Choroid plexus epithelial cell (primary cell): Measurements from ENCODE around the gene CEP72.

Source experiments
- DNase-seq: peaks from one replicate; pipeline ENCODE4 v3.0.0-alpha.2; 2010; ENCODE audit warnings: low read depth
- H3K4me3 ChIP-seq: 2 replicates; pipeline ENCODE4 v1.5.1; 2011; ENCODE audit warnings: low read depth, mild to moderate bottlenecking, control low read depth, low read length, moderate library complexity
- TF ChIP-seq, protein P1 (sequence below): conservative IDR thresholded peaks from 2 replicates; pipeline ENCODE4 v1.5.1; 2011; ENCODE audit warnings: low read depth, mild to moderate bottlenecking, control low read depth, inconsistent platforms, low read length, moderate library complexity

The CEP72 gene

GRCh38 chr5:597871-598563 lies 14.1 kb upstream of the CEP72 start:
- TF ChIP-seq, protein P1, sequence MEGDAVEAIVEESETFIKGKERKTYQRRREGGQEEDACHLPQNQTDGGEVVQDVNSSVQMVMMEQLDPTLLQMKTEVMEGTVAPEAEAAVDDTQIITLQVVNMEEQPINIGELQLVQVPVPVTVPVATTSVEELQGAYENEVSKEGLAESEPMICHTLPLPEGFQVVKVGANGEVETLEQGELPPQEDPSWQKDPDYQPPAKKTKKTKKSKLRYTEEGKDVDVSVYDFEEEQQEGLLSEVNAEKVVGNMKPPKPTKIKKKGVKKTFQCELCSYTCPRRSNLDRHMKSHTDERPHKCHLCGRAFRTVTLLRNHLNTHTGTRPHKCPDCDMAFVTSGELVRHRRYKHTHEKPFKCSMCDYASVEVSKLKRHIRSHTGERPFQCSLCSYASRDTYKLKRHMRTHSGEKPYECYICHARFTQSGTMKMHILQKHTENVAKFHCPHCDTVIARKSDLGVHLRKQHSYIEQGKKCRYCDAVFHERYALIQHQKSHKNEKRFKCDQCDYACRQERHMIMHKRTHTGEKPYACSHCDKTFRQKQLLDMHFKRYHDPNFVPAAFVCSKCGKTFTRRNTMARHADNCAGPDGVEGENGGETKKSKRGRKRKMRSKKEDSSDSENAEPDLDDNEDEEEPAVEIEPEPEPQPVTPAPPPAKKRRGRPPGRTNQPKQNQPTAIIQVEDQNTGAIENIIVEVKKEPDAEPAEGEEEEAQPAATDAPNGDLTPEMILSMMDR = no peak
- no peak overlapping the region for H3K4me3 ChIP-seq
- no peak for DNase-seq

GRCh38 chr5:598564-598890 lies 13.6 kb upstream of the CEP72 start:
- H3K4me3 ChIP-seq = no peak overlapping the region
- TF ChIP-seq, protein P1 = no peak

DNA sequence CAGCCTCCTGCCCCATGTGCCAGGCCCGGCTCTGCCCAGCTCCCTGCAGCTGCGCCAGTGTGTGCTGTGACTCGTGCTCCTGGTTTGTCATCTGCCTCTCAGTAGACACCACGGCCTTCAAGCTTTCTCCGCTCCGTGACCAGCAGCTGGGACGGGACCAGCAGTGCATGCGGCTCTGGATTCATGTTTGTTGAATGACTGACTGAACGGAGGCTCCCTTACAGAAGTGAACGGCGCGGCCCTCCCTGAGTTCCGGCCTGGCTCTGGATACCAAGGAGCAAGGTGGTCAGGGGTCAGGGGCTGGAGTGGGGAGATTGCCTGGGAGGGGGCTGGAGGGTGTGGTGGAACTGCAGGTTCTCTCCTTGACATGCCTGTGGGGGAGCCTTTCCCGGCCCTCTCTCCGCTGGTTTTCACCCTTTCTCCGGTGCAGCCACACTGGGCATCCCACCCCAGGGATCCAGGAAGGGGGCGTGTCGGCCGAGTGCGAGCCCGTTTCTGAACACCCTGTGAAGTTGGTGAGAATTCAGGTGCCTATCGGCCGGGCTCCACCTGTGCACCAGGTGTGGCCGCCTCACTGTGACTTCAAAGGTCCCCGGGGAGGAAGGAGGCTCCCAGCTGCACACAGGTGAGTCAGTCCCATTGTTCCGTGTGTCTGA lies 11.1 kb upstream of the CEP72 start:
- TF ChIP-seq, protein P1 = no peak
- no peak for DNase-seq
- no peak overlapping the region for H3K4me3 ChIP-seq

More at GRCh38 chr5:598564-598890, 13.6 kb upstream of the CEP72 start:
- DNase-seq = no peak

DNA sequence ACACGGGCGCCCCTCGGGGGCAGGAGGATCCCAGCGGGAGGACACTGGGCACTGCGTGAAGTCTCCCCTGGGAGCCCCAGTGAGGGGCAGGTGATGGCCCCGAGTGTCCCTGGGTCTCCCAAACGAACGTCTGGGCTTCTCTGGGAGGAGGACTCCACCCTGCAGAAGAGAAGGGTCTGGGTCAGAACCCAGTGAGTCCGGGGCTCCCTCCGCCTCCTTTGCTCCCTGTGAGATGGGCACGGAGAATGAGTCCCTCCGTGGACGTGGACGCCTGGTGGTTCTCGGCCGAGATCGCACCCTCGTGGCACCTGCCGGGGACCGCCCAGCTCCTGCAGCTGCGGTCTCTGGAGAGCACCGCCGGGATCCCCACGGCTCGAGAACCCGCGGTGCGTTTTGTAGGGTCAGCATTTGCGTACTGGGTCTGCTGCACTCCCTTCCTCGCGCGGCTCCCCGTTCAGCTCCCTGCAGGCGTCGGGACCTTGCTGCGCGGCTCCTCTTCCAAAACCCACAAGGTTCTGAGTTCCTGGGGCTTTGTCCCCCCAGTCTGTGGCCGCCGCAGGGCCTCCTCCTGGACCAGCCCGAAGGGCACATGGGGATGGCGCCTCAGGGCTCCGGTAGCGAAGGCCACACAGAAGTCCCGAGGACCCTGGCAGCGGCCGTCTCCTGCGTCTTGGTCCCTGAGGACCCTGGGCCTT lies 10.2 kb upstream of the CEP72 start:
- TF ChIP-seq, protein P1 = no peak
- no peak overlapping the region for H3K4me3 ChIP-seq
- no peak for DNase-seq

GRCh38 chr5:602466-603035 lies 9.6 kb upstream of the CEP72 start:
- TF ChIP-seq, protein P1 = no peak
- no peak for DNase-seq
- no peak overlapping the region for H3K4me3 ChIP-seq

DNA sequence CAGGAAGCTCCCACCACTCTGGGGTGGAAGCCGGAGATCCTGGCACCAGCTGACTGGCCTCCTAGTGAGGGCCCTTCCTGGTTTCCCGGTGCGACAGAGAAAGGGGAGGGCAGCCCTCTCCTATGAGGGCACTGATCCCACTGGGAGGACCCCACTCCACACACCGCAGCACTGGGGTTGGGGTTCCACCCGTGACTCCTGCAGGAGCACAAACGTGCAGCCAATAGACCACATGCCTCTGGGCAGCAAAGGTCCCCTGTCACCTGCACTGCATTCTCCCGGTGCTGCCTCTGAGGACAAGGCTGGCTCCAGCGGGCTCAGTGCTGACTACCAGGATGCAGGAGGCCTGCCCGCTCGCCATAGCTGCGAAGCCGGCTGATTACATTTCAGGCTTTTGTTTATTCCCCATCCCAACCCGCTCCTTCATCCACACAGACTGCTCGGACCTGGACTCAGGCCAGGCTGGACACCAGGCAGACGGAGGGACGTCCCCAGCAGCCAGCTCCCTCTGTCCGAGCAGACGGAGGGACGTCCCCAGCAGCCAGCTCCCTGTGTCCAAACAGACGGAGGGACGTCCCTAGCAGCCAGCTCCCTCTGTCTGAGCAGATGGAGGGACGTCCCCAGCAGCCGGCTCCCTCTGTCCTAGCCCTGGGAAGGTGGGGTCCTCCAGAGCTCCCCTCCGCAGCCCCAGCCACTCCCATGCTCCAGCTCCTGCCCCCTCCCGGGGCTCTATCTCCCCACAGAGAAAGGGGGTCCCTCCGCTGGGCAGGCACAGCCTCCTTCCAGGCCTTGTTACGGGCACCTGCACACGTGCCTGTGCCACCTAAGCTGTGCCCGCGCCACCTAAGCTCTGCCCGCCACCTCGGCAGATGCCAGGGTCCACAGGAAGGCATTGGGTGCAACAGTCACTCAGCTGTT lies 8.8 kb upstream of the CEP72 start:
- no peak overlapping the region for H3K4me3 ChIP-seq
- DNase-seq = no peak
- TF ChIP-seq, protein P1 = no peak
